ENCODE results near the gene STING1. TPM values are rescaled to one million over a fixed set of nuclear protein-coding genes. Genes with fewer than 3 reads are reported as not detected.

Gene STING1
- total and polyA plus RNA-seq, 2 of the 13 experiments (the other 11 are each of a cell fraction or from before 2014, with no cell fraction given), result 1.3 to 4.4 TPM

GRCh38 chr5:139439013-139439903, 43.3 kb downstream of the STING1 start, which contains the start of gene DNAJC18 (continued):
- TF ChIP-seq THAP9 (CRISPR knock-in tag; IDR thresholded peaks at IDR 0.05; ENCODE audit: borderline replicate concordance) (peak; percentile 55), KDM2A (CRISPR knock-in tag; IDR thresholded peaks at IDR 0.05; ENCODE audit: borderline replicate concordance, low read depth) (peak; percentile 78), FOXK1 (CRISPR knock-in tag; IDR thresholded peaks at IDR 0.05; ENCODE audit: borderline replicate concordance, low read depth) (peak; percentile 65; the same call in 1 of the 2 replicates), SRSF1 (optimal IDR thresholded peaks at IDR 0.05; ENCODE audit: low read depth, low read length) (peak; percentile 30), SMC3 (IDR thresholded peaks at IDR 0.05; ENCODE audit: low read length) (no peak), ZNF138 (CRISPR knock-in tag; IDR thresholded peaks at IDR 0.05; ENCODE audit: low read depth) (peak; percentile 69; the same call in 1 of the 2 replicates), GMEB1 (CRISPR knock-in tag; IDR thresholded peaks at IDR 0.05; ENCODE audit: borderline replicate concordance) (peak; percentile 90), UBTF (CRISPR knock-in tag; IDR thresholded peaks at IDR 0.05) (0 out of 2 replicates have a peak, but pooled peaks have one; percentile 37), IKZF4 (CRISPR knock-in tag; IDR thresholded peaks at IDR 0.05; ENCODE audit: borderline replicate concordance, low read depth, not compliant biosample characterization) (peak; percentile 72), RNF219 (CRISPR knock-in tag; IDR thresholded peaks at IDR 0.05) (no peak), ZNF512 (CRISPR knock-in tag; IDR thresholded peaks at IDR 0.05) (no peak), ZNF12 (CRISPR knock-in tag; IDR thresholded peaks at IDR 0.05) (no peak), MXD1 (CRISPR knock-in tag; IDR thresholded peaks at IDR 0.05) (peak; percentile 75), ZC3H4 (CRISPR knock-in tag; IDR thresholded peaks at IDR 0.05; ENCODE audit: borderline replicate concordance) (no peak), CAMTA2 (CRISPR knock-in tag; IDR thresholded peaks at IDR 0.05; ENCODE audit: borderline replicate concordance) (no peak)

All from HepG2 (cell line).